B cell (primary cell): ENCODE measurements around the gene PRXL2B.
"Not testable (repeated sequence)": the region's sequence is repeated elsewhere in the genome, so short reads cannot be mapped to it uniquely, and the experiment has no call there.

Experiments used
- CTCF ChIP-seq: fragments of 200-600 bp; IDR thresholded peaks from one replicate; pipeline ENCODE4 v1.8.0; 2022; ENCODE audit warnings: antibody characterized with exemption, mild to moderate bottlenecking
- EZH2 ChIP-seq: IDR thresholded peaks from 2 replicates; pipeline ENCODE4 v1.6.1; 2012; ENCODE audit warnings: borderline replicate concordance, low read depth, mild to moderate bottlenecking, moderate library complexity, low read length; ENCODE audit not compliant: insufficient read depth, poor library complexity, severe bottlenecking

DNA sequence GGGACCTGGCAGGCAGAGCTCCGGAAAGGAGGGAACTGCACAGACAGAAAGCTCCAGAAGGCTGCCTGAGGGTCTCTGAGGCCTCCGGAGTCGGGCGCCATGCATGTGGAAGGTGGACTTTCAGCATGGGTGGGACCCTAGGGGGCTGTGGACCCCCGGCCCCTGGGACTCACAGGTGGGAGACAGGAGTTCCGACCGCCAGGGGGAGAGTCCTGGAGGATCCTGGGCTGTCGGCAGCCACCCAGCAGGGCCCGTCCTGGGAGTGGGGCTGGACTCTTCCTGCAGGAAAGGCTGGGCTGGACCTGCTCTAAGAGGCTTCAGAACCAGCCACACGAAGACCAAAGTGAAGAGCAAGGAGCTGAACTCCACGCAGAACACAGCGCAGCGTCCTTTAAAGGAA lies 16.9 kb upstream of the PRXL2B start:
- TF ChIP-seq CTCF, EZH2: not testable (repeated sequence)
